Dedifferentiated amniotic fluid mesenchymal stem cell (primary cell): ENCODE results near the gene LANCL2.
"Not testable (repeated sequence)": the region's sequence is repeated elsewhere in the genome, so short reads cannot be mapped to it uniquely, and the experiment has no call there.

Source experiments
- DNase-seq: peaks from one replicate; pipeline ENCODE4 v3.0.0-alpha.2; 2016; ENCODE audit errors: extremely low spot score

The LANCL2 gene

DNA sequence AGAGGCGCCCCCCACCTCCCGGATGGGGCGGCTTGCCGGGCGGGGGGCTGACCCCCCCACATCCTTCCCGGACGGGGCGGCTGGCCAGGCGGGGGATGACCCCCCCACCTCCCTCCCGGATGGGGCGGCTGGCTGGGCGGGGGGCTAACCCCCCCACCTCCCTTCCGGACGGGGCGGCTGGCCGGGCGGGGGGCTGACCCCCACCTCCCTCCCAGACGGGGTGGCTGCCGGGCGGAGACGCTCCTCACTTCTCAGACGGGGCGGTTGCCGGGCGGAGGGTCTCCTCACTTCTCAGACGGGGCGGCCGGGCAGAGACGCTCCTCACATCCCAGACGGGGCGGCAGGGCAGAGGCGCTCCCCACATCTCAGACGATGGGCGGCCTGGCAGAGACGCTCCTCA lies 37.4 kb downstream of the LANCL2 start:
- DNase-seq: not testable (repeated sequence)

DNA sequence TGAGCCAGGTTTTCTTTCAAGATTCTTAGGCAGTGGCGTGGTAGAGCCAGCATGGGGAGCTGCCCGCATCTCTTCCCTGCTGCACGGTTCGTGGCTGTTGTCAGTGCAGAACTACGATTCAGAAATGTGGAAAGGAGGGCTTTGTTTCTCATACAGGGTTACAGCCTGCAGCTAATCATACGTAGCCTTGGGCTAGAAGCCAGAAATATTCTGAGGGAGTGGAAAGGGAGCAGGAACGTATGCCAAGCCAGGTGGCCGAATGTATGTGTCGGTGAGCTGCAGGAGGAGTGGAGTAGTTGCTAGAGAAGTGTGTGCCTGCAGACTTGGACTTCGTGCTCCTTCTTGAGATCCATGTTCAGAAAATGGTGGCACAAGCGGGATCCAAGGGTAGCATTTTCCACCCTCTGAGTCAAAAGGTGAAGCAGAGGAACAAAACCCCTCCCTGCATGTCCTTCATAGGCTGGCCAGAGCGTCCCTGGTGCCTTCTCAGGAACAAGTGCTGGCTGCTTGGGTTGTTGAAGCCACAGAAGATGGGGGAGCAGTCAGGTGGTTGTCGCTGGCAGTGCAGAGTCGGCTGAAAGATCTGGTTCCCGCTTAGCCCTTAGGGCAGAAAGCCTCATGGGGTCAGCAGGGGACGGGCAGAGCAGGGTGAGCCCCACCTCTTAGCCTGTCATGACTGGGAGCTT lies 40.9 kb downstream of the LANCL2 start:
- no peak for DNase-seq

DNA sequence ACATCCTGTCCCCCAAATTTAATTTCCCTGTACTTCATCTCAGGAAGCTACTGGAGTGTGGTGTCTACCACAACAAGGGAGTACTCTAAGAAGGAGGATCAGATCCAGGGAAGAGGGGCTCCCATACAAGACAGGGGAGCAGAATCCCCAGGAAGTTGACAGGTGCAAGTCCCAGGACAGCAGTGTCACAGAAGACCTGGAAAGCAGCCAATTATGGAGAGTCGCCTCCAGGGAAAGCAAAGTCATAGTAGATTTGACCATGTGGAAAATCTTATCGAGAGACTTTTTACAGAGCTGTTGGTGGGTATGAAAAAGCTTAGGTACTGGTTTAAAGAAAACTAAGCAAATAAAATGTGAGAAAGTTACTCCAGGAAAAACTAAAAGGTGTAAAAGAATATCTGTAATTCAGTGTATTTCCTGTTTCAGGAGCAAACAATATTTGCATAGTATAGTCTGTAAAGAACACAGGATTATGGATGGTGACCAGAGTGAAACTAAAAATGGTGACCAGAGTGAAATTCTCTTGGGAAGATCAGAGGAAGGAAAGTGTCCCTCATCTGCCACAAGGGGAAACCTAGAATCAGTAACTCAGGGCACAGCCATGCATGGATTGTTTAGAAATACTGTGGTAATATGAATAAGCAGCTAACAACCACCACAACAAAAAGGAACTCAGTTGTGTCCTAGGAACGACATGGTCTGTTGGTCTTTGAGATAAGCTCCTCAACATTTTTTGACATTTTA lies 44.5 kb downstream of the LANCL2 start:
- DNase-seq: no peak

DNA sequence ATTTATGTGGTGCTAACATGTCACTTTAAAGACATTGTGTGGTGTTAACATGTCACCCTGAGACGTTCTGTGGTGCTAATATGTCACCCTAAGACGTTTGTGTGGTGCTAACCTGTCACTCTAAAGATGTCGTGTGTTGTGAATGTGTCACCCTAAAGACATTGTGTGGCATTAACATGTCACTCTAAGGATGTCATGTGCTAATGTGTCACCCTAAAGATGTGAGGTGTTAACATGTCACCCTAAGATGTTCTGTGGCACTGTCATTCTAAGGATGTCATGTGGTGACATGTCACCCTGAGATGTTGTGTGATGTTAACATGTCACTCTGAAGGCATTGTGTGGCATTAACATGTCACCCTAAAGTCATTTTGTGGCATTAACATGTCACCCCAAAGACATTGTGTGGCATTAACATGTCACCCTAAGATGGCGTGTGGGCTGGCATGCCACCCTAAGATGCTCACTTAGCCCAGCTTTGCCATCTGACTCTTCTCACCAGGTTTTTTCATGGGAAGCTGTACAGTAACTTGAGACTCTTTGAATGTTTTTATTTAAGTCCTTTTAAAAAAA lies 45.6 kb downstream of the LANCL2 start:
- no peak for DNase-seq

DNA sequence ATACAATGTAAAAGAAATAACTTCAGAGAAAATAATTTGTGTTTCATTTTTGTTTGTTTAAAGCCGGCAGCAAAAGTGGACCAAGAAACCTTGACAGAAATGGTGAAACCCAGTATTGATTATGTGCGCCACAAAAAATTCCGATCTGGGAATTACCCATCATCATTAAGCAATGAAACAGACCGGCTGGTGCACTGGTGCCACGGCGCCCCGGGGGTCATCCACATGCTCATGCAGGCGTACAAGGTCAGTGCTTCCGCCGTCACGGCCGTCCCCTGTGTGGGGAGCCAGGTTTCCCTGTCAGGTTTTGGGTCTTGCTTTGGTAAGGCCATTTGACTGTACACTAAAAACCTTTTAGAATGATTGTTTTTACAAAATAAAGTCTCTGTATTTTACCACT lies 46.7 kb downstream of the LANCL2 start:
- no peak for DNase-seq

DNA sequence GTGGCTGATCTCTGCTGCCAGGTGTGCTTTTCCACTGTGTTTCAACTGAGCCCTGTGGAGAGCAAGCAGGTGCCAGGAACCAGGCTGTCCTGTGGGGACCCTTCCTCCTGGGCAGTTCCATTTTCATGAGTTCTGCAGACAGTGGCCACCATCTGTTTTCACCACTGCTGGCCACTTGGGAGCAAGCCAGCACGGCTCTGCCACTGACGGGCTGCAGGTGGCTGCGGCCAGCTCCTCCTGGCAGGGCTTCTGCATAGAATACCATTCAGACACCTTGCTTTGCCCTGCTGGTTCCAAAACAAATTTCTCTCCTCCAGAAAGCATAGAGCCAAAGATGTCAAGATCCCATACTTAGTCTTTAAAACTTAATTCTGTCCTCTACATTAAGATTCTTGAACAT lies 48.3 kb downstream of the LANCL2 start:
- no peak for DNase-seq

DNA sequence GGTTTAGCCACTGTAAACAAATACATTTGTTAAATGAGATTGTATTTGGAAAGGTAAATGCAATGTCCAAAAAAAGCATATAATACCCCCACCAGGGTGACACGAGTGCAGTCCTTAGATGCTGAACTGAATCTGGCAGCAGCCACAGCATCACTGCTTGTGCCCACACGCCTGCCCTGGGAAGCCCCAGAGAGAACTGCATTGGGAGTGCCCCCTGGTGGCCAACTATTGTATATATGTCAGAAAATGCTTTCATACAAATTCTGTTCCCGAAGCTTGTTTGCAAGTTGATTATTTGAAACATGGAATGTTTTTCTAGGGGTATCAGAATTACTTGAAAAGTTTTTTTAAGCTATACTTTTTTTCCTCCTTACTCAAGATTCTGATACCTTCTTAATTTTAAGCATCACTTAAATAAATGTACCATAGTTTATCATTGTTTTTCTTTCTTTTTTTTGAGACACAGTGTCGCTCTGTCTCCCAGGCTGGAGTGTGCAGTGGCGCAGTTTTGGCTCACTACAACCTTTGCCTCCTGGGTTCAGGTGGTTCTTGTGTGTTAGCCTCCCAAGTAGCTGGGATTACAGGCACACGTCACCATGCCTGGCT lies 50.1 kb downstream of the LANCL2 start:
- DNase-seq: peak; percentile 81

DNA sequence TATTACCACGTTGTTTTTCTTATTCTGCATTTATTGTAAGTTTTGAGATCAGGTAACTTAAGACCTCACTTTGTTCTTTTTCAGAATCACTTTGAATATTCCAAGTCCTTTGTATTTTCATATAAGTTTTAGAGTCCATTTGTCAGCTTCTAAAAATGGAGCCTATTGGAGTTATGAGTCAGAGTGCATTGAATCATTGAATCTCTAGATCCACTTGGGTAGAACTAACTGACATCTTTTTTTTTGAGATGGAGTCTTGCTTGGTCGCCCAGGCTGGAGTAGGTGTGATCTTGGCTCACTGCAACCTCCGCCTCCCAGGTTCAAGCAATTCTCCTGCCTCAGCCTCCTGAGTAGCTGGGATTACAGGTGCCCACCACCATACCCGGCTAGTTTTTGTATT lies 52.3 kb downstream of the LANCL2 start:
- DNase-seq: not testable (repeated sequence)

DNA sequence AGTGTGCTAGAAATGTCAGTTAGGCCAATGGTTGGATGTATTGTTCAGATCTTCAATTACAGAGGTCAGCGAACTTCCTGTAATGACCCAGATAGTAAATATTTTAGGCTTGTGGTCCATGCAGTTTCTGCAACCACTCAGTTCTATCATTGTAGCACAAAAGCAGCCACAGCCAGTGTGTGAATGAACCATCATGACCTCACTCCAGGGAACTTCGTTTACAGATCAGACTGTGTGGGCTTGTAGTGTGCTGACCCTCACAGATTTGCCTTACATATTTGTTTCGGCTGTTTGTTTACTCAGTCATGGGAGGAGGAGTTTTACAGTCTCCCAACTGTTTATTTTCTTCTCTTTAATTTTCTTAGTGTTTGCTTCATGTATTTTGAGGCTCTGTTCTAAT lies 55.4 kb downstream of the LANCL2 start:
- no peak for DNase-seq

DNA sequence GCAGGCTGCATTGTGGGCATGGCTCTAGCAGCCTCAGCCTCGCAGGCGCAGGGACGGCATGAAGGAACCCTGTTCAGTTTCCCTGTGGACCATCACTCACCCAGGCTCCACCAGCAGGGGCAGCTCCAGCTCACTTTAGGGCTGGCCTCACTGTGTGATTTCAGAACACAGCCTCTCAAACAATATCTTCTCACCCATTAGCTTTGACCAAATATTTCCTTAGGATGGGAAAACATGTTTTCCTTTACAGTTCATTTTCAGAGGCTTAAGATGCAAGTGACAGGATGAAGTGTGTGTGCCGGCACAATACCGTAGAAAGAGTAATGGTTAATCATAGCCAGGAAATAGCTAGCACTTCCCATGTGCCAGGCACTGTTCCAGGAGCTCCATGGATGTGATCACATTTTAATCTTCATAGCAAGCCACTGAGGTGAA lies 58.2 kb downstream of the LANCL2 start:
- DNase-seq: no peak

DNA sequence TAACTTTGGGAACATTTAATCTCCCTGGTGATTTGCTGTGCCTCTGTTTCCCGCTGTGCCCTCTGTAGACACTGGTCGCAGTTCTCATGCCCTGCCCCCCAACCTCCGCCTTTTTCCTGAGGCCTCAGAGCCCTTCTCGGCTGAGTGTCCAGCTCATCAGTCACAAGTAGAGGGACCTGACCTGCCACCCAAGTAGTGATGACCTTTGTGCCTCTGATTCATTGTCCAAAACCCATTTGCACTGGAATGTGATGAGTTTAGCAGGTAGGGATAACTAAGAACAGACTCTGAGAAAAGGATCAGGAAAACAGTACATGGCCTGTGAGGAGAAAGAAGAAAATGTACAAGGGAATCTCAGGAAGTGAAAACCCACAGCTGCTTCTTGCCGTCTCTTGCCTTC lies 58.8 kb downstream of the LANCL2 start:
- no peak for DNase-seq

DNA sequence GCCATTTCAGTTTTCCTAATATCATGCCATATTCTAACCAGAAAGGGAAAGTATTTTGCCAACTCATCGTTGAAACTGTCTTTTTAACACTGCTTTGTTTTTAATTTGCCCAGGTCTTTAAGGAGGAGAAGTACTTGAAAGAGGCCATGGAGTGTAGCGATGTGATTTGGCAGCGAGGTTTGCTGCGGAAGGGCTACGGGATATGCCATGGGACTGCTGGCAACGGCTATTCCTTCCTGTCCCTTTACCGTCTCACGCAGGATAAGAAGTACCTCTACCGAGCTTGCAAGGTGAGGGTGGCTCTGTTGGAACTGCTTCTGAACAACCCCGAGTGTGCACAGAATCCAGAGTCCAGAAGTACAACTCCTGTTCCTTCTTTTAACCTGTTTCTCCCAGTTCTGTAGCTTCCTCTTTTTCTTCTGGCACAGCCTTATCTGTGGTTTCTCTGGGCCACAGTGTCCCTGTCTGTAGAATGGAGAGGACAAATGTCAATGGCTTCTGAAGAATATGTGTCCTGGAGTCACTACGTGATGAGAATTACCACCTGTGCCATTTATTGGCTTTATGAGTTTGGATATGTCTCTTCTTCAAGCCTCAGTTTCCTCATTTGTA lies 60.1 kb downstream of the LANCL2 start:
- DNase-seq: no peak

DNA sequence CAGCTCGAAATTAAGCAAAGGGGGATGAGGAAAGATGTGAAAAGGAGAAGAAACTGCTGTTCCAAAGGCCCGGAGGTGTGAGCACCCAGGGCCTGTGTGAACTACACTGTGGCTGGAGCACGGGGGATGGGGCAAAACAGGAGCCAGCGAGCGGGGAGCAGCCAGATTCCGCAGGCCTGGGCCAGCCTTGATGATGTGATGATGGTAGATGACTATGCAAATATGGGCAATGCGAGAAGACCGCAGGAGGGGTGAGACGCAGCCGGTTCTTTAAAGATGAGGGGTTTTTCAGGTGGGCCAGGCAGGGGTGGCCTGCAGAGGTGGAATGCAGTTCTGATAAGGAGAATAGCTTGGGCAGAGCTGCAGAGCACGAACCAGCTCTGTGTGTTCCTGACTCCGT lies 61.5 kb downstream of the LANCL2 start:
- DNase-seq: no peak

DNA sequence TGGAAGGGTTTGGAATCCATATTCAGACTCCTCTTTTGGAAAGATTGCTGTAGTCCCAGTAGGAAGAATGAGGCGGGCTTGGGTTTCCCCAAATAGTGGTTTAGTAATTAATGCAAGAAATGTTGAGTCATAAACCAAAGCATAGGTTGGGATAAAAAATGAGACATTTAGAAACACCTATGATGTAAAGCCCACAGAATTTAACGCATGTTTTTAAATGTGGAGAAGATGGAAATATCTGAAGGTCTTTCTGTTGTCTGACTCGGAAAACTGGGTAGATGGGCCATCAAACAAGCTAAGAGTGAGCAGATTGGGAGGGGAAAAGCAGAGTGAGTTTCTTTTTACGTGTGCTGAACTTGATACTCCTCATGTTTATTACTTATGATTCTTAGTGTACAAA lies 62.2 kb downstream of the LANCL2 start:
- no peak for DNase-seq

DNA sequence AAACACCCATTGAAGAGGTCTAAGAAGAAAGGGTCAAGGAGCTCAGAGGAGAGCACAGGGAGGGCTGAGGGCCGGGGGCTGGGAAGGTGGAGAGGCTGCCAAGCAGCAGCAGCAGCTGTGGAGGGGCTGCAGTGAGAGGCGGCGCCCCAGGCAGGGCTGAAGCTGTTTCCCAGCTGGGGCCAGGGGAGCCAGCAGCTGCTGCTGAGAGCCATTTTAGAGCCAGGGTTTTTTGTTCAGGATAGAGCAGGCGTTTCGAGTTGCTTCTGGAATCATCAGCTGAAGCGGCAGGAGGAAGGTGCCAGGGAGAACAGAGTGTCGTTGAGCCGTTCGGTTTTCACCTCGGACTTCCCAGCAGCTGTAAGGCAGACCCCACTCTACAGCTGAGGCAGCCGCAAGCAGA lies 62.7 kb downstream of the LANCL2 start:
- DNase-seq: no peak

DNA sequence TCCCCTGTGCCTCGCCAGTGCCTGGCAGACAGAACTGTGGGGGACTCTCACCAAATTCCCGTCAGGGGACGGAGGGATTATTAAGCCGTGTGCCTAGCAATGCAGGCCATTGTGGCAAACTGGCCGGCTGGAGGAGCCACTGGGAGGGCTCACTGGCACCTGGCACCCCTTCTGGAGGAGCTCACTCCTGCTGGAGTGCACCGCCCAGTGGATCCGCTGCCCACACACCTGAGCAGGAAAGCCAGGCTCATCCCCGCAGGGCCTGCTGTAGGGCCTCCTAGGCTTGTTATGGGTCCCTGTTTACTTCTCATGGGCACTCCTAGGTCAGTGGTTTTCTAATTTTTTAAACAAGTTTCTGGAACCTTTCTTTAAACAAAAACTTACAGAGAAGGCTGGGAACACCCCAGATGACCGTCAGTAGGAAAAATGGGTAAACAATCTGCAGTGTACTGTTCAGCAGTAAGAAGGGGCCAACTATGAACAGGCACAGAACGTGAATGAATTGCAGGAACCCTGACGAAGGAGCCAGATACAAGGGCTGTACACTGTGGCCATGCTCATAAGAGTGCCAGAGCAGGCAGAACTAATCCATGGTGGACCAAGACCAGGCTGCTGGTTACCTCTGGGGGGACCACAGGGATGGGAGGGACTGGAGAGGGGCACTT lies 64.8 kb downstream of the LANCL2 start:
- DNase-seq: no peak

DNA sequence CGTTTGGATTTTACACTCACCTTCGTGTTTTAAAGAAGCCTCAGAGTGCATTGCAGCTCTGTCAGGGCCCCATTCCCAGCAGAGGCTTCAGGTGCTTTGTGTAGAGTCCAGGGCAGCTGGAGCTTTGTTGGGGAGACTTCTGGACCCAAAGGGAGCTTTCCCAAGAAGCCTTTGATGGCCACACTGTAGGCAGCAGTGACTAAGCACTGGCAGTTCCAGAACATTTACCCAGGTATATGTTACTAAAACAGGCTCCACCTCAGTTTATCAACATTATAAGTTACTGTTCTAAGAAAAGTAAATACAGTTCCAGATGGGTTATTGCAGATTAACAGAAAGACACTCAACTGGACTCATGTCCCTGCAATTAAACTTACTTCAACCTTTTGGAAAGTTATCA lies 66.8 kb downstream of the LANCL2 start:
- no peak for DNase-seq

DNA sequence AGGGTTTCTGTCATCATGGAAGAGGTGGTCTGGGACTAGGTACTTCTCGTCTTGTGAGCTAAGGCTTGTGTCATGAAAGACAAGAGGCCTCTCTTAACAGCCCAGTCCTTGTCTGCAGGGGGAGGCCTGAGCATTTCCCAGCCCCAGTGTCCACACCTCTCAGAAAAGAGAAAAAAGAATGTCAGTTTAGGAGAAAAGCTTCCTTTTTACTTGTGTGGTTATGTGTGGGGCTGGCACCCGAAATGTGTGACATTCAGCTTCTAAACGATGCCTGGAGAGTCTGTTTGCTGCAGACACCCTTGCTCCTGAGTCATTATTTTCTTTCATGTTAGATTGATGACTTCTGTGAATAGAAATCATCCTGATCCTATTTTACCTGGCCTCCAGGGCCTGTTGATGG lies 67.4 kb downstream of the LANCL2 start:
- DNase-seq: no peak

DNA sequence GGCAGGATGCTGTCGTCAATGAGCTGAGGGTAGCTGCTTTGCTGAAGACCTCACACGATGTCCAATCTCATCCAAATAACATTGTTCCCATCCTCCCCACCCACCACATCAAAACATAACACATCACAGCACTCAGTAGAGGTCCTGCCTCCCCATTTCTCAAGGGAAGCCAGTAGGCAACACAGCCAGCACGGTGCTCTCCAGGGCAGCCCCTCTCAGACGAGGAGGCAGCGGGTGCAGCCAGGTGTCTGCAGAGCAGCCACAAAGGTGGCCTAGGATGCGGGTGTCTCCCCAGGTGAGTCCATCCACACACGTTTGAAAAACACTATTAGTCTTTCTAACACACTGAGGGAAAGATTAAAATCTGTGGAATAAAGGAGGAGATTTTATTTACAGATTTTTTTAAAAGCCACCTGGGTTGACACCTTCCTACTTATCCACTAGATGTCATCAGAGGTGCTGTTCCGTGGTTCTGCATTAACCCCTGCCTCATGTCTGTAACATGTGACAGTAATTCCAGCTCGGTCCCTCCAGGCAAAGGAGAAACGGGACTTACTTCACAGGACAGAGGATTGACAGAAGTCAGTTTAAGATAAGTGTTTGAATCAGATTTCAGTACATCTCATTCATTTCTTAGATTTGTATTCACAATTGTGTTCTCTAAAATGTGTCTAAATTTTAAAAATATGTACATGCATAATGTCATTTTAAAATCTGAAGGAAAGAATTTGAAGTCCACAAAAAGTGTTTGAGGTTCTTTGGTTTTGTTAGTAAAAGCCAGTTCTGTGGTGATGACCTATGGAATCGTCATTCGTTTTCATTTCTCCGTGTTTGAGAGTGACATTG lies 68.0 kb downstream of the LANCL2 start:
- DNase-seq: peak; percentile 20

DNA sequence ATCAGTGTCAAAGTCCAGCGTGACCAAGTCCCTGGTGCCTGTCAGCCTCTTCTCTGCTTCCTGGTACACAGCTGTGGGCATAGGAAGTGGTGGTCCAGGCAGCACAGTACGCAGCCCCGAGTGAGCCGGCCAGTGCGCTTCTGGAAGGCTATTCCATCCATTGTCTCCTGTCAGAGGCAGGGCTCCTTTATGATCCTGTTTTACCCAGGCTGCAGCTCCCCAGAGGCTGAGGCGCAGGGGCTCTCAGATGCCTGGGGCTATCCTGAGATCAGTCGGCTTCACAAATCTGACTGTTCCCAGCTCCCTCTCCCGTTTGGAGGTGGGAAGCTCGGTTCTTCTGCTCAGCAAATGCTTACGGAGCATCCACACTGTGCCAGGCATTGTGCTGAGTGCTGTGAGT lies 70.3 kb downstream of the LANCL2 start:
- DNase-seq: no peak

DNA sequence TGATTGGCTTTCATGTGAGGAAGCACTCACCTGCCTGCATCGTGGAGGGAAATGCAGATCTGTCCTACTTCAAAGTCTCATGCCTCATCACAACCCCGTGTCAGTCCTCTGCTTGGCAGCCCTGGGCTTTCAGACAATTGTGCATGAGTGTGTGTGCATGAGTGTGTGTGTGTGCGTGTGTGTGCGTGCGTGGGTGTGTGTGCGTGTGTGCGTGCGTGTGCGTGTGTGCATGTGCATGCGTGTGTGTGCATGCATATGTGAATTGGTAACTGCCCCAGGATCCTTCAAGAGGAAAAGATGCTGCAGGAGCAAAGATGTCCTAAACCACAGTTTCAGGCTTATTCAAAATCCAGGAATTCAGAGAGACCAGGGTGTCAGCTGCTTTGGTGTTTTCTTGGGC lies 71.3 kb downstream of the LANCL2 start:
- DNase-seq: no peak
